HG03378 (cell line): ENCODE data around the gene CLUH.
A peak's percentile ranks its signal among the peaks of the same experiment; 100 is the strongest.

Source experiments
- ATAC-seq: cut with Tn5 transposase; IDR thresholded peaks from one replicate; pipeline ENCODE4 v1.9.1; 2021; ENCODE audit warnings: mild to moderate bottlenecking, moderate library complexity; ENCODE audit not compliant: unreplicated experiment

The CLUH gene

DNA sequence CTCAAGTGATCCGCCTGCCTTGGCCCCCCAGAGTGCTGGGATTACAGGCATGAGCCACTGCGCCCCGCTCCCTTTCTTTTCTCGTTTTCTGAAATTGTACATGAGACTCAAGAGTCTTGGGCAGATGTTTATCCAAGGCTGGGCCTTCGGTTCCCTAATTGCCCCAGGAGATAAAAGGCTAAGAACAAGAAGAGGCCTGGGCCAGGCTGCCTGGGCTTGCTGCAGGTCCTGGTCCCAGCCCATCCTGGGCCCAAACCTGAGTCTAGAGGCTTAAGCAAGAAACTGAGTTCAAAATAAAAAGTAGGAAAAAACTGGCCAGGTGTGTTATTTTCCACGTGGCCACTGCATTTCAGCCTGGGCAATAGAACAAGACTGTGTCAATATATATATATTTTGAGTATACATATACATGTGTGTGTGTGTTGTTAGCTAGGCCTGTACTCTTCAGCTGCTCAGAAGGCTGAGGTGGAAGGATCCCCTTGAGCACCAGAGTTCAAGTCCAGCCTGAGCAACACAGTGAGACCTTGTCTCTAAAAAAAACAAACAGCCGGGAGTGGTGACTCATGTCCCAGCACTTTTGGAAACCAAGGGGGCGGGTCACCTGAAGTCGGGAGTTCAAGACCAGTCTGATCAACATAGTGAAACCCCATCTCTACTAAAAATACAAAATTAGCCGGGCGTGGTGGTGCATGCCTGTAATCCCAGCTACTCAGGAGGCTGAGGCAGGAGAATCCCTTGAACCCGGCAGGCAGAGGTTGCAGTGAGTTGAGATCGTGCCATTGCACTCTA is 6.8 kb upstream of the CLUH start:
- ATAC-seq: no peak

DNA sequence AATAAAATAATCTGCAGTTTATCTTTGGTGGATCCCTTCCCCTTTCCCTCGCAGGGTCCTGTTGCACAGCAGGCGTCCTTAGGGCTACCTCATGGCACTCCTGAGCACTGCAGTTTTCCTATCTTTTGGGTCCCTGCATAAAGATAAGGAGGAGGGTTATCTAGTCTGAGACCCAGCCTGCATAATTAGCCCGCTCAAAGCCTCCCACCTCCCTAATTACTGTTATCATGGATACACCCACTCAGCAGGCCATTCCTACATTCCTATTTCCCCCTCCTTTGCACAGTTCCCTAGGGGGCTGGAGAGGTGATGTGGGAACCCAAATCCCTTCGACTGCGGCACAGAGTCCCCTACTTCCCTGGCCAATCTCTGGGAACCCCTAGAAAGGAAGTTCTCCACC is 5.1 kb upstream of the CLUH start:
- no peak for ATAC-seq

DNA sequence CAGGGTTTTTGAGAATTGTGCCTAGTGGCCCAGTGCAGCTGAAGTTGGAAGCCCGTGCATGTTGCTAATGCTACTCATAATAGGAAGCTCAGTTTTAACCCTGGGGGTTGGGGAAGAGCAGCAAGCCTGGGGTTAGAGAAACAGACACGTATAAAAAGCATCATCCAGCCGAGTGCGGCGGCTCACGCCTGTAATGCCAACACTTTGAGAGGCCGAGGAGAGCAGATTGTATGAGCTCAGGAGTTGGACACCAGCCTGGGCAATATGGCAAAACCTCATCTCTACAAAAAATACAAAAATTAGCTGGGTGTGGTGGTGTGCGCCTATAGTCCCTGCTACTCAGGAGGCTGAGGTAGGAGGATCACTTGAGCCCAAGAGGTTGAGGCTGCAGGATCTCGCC is 2.3 kb upstream of the CLUH start:
- ATAC-seq: no peak

DNA sequence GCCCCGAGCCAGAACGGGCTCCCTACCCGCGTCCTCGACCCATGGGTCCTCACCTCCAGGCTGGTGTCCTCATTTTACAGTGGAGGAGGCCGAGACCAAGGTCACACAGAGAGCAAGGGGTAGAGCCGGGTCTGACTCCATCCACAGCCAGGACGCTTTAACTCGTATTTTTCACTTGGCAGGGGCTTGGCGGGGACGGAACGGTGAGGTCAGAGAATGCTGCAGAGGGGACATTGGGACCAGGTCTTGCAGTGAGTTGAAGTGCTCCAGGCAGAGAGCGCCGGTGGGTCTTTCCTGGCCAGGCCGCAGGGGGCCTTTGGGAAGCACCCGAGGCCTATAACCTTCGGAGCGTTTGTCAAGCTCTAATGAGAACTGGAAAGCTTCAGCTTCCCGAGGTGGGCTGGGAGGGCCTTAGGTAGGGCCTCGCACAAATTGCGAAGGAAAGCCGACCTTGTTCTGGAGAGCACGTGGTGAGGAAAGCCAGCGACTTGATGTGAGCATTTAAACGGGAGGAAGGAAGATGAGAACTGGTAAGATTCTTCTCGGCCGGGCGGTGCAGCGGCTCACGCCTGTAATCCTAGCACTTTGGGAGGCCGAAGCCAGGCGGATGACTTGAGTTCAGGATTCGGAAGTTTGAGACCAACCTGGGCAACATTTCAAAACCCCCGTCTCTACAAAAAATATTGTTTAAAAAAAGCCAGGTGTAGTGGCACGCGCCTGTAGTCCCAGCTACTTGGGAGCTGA is 908 bp upstream of the CLUH start:
- ATAC-seq: no peak

DNA sequence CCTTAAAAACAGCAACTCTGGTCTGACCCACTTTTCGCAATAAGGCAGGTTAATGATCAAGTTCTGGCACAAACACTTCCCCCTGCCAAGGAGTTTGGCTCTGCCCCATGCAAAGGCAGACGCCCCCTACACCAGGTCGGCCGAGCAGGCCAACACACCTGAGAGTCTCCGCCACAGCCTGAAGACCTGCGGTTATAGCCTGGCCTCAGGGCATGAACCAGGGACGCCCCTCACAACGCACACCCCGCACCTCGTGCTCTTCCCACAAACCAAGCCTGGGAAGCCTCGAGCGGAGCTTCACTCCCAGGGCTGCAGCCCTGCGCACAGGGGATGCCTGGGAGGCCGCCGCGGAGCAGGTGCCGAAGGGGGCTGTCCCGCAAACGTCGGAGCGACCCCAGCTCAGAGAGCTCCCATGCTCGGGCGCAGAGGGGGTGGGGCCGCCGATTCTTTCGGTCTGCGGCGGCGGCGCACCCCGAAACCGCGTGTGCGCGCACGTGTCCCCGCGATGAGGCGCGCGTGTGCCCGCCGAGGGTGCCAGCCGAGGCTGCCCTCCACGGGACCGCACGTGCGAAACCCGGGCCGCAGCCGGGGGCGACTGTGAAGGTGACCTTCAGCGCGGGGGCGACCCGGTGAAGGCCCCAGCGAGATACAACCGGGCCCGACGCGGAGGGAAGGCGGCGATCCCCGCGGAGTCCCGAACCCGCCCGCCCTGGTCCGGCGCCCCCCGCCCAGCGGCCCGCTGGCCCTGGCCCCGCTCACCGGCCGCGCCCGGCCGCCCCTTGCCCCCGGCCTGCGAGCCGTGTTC is 559 bp downstream of the CLUH start:
- peak; percentile 17 for ATAC-seq

DNA sequence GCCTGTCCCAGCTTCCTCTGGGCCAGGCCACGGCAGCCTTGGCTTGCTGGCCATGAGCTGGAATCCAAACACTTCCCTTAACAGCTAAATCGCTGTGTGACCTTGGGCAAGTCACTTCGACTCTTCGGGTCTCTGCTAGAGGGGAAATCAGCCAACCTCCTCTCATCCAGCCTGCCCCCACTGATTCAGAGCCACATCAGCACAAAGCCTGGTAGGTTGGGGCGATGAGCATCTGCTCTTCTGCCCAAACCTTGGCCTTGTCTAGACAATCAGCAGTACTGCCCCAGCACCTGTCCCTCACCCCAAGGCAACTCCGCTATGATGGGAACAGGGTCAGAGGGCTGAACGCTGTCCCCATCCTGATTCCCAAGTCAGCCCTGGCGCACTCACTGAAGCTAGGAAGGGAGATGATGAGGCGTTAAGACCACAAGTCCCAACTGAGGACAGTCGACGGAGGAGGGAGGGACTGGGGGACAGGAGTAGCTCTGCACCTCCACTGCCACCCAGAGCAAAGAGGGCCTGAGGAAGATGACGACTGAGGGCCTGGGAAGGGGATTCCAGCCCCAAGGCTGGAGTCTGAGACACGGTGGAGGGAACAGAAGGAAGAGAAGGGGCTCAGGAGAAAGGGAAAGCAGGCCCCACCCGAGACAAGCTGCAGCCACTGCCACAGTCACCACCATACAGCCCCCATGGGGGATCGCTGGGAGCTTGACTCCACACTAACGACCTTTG is 1.3 kb downstream of the CLUH start:
- no peak for ATAC-seq

DNA sequence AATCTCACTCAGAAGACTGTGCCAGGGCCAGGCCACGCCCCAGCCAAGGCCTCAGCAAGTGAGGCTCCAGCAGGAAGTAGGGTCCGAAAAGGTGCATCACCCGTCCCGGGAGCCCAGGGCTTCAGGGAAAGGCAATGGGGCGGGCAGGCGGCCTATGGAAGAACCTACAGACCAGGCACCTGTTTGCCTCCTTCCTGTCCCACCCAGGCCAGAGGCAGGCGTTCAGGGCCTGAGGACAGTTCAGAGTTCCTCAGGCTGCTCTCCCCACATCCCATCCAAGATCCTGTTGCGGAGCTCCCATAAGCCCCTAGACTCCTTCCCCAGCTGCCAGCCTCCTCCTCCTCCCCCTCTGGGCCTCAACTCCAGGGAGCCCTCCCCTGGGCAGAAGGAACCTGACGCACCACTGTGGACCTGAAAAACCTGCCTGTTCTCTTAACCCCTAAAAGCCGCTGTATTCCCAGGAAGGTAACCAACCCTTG is 2.3 kb downstream of the CLUH start:
- ATAC-seq: no peak

DNA sequence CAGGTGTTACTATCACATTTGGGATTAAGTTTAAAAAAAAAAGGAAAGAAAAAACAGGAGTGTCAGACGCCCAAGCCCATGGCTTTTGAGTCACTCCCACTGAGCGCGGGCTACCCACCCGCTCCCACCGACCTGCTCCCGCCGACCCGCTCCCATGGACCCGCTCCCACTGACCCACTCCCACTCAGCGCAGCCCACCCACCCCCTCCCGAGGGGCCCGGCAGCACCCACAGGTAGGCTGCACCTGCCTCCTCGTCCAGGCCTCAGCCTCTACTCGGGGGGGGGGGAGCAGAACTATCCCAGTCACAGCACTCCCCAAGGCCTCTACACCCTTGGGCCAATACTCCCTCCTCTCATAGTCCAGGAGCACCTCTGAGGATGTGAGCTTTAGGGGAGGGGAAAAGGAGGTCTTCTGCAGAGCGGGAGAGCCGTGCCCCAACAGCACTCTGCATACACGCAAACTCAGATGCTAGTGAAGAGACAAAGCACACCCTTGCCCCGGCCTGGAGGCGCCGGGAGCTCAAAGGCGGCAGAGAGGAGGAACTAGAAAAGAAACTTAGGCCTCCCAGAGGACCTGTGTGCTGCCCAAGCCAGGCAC is 2.9 kb downstream of the CLUH start:
- ATAC-seq: no peak

DNA sequence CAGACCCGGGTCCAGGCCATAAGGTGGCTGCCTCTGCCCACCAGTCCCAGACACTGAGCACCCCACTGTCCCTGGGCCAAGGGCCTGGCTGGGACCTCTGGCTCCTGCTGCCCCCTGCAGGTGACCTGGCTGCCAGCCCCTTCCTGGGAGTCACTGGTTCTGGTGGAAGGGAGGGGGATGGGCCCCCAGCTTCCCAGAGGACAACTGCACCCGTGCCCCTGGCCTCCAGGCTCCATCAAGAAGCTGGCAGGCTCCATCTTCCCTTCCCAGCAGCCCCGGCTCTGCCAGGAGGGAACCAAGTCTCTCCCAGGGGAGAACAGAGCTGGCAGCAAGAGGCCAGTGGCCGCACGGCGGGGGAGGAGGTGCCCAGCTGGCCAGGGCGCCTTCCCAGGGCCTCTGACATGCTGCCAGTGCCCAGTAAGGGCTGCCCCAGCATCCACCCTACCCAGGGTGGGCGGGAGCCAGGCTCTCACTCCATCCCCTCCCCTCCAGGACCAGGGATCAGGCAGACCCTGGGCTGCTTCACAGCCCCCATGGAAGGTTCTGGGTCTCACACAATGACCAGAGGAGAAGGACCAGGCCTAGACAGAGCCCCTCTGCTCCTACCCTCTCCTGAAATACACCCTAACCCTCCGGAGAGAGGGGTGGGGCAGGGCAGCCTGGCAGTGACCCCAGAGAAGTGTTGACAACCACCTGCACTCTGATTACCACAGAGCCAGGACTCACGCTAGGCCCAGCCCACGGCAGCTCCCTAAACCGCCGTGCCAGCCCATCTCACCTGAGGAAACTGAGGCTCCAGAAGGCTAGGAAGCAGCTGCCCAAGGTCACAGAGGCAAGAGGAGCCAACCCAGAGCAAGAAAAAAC is 3.6 kb downstream of the CLUH start:
- ATAC-seq: no peak

DNA sequence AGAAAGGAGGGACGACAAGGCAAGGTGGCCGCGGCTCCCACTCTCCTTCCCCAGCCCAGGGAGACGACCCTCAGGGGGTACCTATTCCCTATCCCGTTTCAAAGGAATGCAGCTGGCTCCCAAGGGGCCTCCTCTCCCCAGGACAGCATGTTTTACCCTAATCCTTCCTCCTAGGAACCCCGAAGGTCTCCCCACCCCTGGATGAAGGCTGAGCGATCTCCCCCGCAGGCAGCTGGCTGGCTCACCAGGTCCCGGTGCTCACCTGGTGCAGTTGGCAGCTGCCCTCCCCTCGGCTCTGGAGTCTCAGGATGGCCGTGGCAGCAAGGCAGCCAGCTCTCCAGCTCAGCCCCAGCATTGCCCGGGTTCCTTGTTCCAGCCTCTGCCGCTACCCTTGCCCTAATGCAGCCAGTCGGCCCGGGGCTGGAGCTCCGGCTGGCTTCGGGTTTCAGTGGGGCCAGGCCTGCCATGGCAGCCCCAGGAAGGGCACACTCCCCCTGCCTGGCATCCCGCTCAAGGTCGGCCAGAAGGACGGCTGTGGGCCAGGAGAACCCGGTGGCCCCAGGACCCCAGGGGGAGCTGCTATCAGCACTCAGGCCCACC is 4.6 kb downstream of the CLUH start:
- no peak for ATAC-seq

DNA sequence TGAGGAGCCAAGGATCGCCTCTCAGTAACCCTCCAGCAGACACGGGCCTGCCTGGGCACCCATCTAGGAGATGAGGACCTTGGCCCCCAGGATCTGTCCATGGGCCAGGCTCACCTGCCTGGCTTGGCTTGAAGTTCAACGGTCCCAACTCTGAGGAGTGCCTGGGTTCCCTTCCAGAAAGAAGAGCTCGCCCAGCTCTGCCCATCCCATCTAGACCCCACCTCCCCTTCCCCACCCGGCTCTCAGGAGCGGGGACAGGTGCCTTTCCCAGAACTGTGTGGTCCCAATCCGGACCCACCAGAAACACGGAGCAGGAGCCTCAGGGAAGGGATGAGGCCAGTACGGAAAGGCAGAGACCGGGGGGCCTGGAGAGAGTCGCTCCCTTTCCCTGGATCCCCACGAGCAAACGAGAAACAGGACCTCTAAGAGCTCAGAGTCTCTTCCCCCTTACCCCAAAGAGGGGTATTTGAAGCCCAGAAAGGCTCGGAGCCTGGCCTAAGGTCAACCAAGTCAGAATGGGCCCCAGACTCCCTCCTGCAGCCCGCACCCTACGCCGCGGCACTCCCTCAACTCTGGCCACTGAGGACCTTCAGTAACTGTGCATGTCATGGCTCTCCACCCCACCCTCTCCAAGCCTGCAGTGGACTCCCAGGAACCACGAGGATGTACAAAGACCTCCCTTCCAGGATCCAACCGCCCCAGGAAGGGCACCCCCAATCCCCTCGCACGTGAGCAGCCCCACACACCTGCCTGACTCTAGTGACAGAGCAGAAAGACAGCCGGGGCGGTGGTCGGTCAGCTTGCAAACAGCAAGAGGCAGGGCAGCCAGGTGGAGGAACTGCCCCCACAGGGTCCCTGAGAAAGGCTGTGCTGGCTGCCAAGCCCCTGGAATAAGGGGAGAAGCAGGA is 5.4 kb downstream of the CLUH start:
- no peak for ATAC-seq

DNA sequence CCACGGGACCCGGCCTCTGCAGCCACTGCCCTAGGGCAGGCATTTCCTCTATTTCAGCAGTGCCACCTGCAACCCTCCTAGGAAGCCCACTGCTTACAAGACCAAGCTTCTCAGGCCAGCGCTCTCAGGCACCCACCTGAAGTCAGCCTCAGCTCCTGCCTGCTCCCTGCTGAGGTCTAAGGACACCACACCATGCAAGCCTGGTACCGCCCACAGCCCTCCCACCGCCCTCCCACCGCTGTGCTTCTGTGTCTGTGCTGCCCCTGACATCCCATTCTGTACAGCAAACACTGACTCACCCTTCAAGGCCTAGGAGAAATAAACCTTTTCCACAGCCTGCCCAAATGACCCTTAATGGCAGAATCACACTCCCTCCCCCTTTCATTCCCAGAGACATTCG is 6.3 kb downstream of the CLUH start:
- no peak for ATAC-seq

DNA sequence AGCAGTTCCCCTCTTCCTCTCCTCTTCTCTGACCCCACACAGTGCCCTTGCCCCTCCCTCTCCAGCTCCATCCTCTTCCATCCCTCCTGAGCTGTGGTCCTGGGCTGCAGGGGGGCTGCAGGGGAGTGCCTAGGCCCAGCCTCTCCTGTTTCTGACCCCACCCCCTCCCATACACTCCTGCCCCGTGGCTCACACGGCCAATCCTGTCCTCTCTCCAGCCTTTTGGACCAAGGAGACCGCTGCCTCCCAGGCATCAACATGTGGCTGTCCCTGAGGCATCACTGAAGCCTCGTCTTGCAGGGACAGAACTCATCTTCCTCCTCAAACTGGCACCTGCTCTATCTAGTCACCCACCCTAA is 6.7 kb downstream of the CLUH start:
- no peak for ATAC-seq

DNA sequence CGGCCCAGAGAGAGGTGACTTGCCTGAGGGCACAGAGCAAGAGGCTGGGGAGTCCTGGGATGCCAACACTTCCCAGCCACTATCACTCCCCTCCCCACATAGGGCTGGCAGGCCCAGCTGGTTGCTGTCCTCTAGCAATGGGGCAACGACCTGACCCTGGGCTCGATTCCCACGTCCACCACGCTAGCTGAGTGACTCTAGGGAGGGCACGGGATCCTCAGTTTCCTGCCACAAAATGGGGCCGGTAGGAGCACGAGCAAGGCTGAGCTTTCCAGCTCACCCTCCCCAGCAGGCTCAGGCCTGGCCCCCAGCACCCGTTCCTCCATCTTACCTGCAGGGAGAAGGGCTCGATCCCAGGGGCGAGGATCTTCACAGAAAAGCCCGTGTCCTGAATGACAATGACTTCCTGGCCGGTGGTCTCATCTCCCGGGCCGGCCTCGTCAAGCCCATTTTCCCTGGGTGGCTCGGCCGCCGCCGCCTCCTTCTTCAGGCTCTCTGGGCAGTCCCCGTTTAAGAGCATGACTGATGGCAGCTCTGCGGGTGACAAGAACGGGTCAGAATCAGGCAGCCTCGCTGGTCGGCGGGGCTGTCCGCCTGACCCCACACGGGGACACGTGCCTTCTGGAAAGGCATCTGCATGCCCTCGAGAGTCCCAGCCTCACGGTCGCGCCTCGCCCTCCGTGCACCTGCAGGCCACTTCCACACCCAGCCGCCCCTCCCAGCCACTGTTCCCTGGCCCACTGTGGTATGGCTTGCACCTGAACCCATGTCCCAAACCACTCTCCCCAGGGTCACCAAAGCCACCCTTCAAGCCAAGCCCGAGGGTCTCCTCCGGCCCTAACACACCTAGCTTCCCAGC is 7.3 kb downstream of the CLUH start:
- ATAC-seq: no peak

DNA sequence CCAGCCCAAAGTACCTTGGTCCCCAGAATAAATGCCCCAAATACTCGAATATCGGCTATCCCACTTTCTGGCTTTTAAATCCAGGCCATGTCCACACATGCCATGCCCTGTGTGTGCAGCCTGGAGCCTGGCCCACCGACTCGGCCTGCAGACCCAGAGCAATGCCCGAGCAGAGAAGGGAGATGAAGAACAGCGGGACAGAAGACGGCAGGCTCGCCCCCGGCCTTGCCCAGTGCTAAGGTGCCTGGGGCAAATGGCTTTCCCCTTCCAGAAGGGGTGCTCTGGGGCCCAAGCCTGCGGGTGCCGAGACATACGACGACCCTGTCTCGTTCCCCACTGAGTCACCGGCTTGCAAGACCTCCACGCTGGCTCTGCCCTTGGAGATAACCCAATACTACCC is 8.0 kb downstream of the CLUH start:
- ATAC-seq: no peak

DNA sequence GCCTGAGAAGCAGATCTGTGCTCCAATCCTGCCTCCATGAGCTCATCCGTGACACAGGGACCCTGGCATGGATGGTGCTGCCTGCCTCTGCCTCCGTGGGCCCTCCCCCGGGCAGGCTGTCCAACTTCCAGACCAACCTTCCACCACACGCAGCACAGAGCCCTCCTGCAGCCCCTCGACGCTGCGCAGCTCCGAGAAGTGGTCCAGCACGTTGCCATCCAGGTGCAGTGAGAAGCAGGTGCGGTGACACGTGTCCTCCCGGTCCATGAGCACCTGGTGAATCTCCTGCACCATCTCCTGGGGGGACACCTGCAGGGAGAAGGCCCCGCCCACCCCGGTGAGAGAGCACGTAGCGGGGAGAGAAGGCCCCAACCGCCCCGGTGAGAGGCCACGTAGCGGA is 8.4 kb downstream of the CLUH start:
- ATAC-seq: no peak

DNA sequence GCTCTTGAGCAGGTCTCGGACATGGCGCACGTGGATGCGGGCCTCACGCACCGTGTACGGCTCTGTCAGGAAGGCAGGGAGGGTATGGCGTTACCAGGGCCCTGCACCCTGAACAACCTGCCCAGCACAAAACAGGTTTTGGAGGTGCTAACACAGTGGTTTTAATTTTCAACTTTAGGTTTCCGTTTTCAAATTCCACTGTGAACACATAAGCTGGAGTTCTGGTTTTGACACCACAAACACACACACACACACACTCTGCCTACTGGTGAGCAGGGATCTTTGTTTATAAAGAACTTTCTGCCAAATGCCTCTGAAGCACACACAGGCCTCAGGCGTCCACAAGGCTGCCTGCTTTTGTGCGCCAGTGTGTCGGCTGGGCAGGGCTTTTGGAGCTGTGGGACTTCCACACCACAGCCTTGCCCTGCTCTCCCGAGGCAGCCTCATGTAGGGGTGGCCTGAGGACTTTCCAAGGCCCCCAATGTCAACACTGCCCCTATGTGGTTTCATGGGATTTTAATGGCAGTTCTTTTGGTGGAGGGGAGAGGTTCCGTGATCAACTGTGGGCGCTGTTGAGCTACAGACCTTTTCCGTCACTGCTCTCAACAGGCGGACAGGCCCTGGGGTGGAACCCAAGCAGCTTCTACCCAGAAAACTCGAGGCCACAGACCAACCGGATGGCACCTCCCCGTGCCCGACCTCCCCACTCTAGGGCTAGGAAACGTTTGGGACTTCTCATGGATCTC is 9.4 kb downstream of the CLUH start:
- ATAC-seq: no peak
